HepG2 (cell line): Measurements from ENCODE around the gene NUP62.

ENCODE experiments used
- EP300 ChIP-seq, 3 experiments: sonication (generic) in 1 of 3; formaldehyde crosslinking in 1 of 3; IDR thresholded peaks; 2 replicates each; pipeline versions ENCODE4 v1.5.1 to v1.6.1; 2011 to 2020; ENCODE audit warnings: low read depth in 2 of 3, low read length in 2 of 3, borderline replicate concordance in 1 of 3, improper control_type of control experiment in 1 of 3, mild to moderate bottlenecking in 1 of 3, missing genetic modification reagents in 1 of 3, moderate library complexity in 1 of 3
- FOSL1 ChIP-seq: sonication (generic); formaldehyde crosslinking; IDR thresholded peaks from 2 replicates; pipeline ENCODE4 v1.9.0; 2021; ENCODE audit warnings: missing genetic modification reagents, borderline replicate concordance
- POLR2A ChIP-seq, 2 experiments: IDR thresholded peaks; 2 replicates each; pipeline ENCODE4 v1.6.1; 2011; ENCODE audit warnings: low read depth in 2 of 2, low read length in 2 of 2, mild to moderate bottlenecking in 1 of 2, moderate library complexity in 1 of 2; ENCODE audit not compliant: insufficient read depth in 1 of 2
- POLR2AphosphoS5 ChIP-seq: IDR thresholded peaks from 2 replicates; pipeline ENCODE4 v1.6.1; 2012; ENCODE audit warnings: low read depth, low read length
- ZBTB43 ChIP-seq: sonication (generic); formaldehyde crosslinking; conservative IDR thresholded peaks from 2 replicates; pipeline ENCODE4 v1.4.0; 2020; ENCODE audit warnings: missing genetic modification reagents
- ZNF136 ChIP-seq: sonication (generic); formaldehyde crosslinking; IDR thresholded peaks from 2 replicates; pipeline ENCODE4 v1.8.1; 2022; ENCODE audit warnings: low read depth, mild to moderate bottlenecking, moderate library complexity, missing genetic modification reagents
- ZNF138 ChIP-seq: sonication (generic); formaldehyde crosslinking; IDR thresholded peaks from 2 replicates; pipeline ENCODE4 v1.5.0; 2020; ENCODE audit warnings: mild to moderate bottlenecking, low read depth, missing genetic modification reagents
- ZNF230 ChIP-seq: sonication (generic); formaldehyde crosslinking; IDR thresholded peaks from 2 replicates; pipeline ENCODE4 v1.4.0; 2020; ENCODE audit warnings: mild to moderate bottlenecking, missing genetic modification reagents
- ZNF747 ChIP-seq: sonication (generic); formaldehyde crosslinking; IDR thresholded peaks from 2 replicates; pipeline ENCODE4 v1.8.1; 2023; ENCODE audit warnings: missing genetic modification reagents, mild to moderate bottlenecking, borderline replicate concordance
- ZSCAN12 ChIP-seq: sonication (generic); formaldehyde crosslinking; IDR thresholded peaks from 2 replicates; pipeline ENCODE4 v1.9.0; 2021; ENCODE audit warnings: mild to moderate bottlenecking, missing genetic modification reagents

GRCh38 chr19:49971991-49972411, 42.7 kb upstream of the NUP62 start:
- no peak for TF ChIP-seq ZNF138 (CRISPR knock-in tag)
- TF ChIP-seq POLR2AphosphoS5, result no peak
- no peak for TF ChIP-seq EP300 (IDR thresholded peaks at IDR 0.05; ENCODE audit: low read depth in 2 of 2, low read length in 2 of 2)
- no peak for TF ChIP-seq EP300 (CRISPR knock-in tag; IDR thresholded peaks at IDR 0.05; ENCODE audit: borderline replicate concordance)
- no peak for TF ChIP-seq ZSCAN12 (CRISPR knock-in tag)
- no peak for TF ChIP-seq POLR2A (IDR thresholded peaks at IDR 0.05; ENCODE audit: insufficient read depth in 1 of 2, low read depth in 2 of 2, low read length in 2 of 2)
- TF ChIP-seq FOSL1 (CRISPR knock-in tag), result no peak
- TF ChIP-seq ZNF230 (CRISPR knock-in tag), result no peak
- TF ChIP-seq ZNF136 (CRISPR knock-in tag), result no peak
- no peak for TF ChIP-seq ZBTB43 (CRISPR knock-in tag)
- TF ChIP-seq ZNF747 (CRISPR knock-in tag), result no peak
